H1 (cell line): ENCODE data around the gene FGF10. TPM values are rescaled to one million over a fixed set of nuclear protein-coding genes. Genes with fewer than 3 reads are reported as not detected.

ENCODE experiments used
- CTCF ChIA-PET: fragments of 300-600 bp; sonication (Branson Sonifier 250); formaldehyde crosslinking; loops from one replicate; lab custom pipeline; 2021; ENCODE audit not compliant: partially characterized antibody; lab: Charles Lee
- POLR2A ChIA-PET: fragments of 300-600 bp; sonication (Branson Sonifier 250); formaldehyde crosslinking; loops from one replicate; lab custom pipeline; 2021; ENCODE audit warnings: inconsistent platforms; ENCODE audit not compliant: partially characterized antibody; lab: Charles Lee
- DNase-seq, 2 experiments: peaks; one replicate each; pipeline versions ENCODE4 v3.0.0 to v3.0.0-alpha.2; 2010 to 2022; ENCODE audit warnings: low spot score in 2 of 2, low read depth in 1 of 2, mixed read lengths in 1 of 2
- FAIRE-seq: peaks from 2 replicates; lab custom pipeline; 2011; peaks lifted over from hg19 to GRCh38; lab: Jason Lieb, UNC
- H2AFZ ChIP-seq: 2 replicates; pipeline ENCODE4 v1.8.1; 2012; ENCODE audit warnings: low read length, inconsistent platforms
- H2AK5ac ChIP-seq: 2 replicates; pipeline ENCODE4 v1.6.1; 2013; ENCODE audit warnings: low read depth, low read length
- H2BK120ac ChIP-seq: replicated peaks from 2 replicates; pipeline ENCODE3; 2013; ENCODE audit warnings: low read depth, low read length, inconsistent platforms
- H2BK12ac ChIP-seq: 2 replicates; pipeline ENCODE4 v1.6.1; 2013; ENCODE audit warnings: low read depth, low read length
- H2BK15ac ChIP-seq: 2 replicates; pipeline ENCODE4 v1.6.1; 2013; ENCODE audit warnings: low read length
- H2BK20ac ChIP-seq: 2 replicates; pipeline ENCODE4 v1.6.1; 2013; ENCODE audit warnings: low read length
- H2BK5ac ChIP-seq: 2 replicates; pipeline ENCODE4 v1.6.1; 2013; ENCODE audit warnings: low read depth, low read length
- H3K14ac ChIP-seq: 2 replicates; pipeline ENCODE4 v1.6.1; 2013; ENCODE audit warnings: inconsistent platforms; ENCODE audit not compliant: insufficient read length
- H3K18ac ChIP-seq: 2 replicates; pipeline ENCODE4 v1.6.1; 2013; ENCODE audit warnings: low read length; ENCODE audit errors: extremely low read depth
- H3K23ac ChIP-seq: 2 replicates; pipeline ENCODE4 v1.6.1; 2013; ENCODE audit warnings: inconsistent platforms; ENCODE audit not compliant: insufficient read length
- H3K23me2 ChIP-seq: 2 replicates; pipeline ENCODE4 v1.6.1; 2013; ENCODE audit warnings: low read depth, low read length
- H3K27ac ChIP-seq: 2 replicates; pipeline ENCODE4 v1.6.1; 2011; ENCODE audit warnings: low read depth, low read length, inconsistent platforms
- H3K27me3 ChIP-seq, 4 experiments: replicated peaks in 1 of 4; 1 replicate in 1 of 4; 2 replicates in 3 of 4; pipeline versions ENCODE4 v1.6.1 to v1.8.1; 2011 to 2013; ENCODE audit warnings: low read length in 3 of 4, mild to moderate bottlenecking in 3 of 4, inconsistent platforms in 2 of 4, mixed read lengths in 2 of 4, moderate library complexity in 1 of 4; ENCODE audit not compliant: control insufficient read depth in 3 of 4, insufficient read depth in 3 of 4; ENCODE audit errors: extremely low read depth in 1 of 4
- H3K36me3 ChIP-seq, 4 experiments: 2 replicates each; pipeline versions ENCODE4 v1.6.1 to v1.8.1; 2011 to 2013; ENCODE audit warnings: mild to moderate bottlenecking in 4 of 4, low read length in 3 of 4, moderate library complexity in 2 of 4, control low read depth in 1 of 4, inconsistent platforms in 1 of 4; ENCODE audit not compliant: insufficient read depth in 4 of 4, control insufficient read depth in 2 of 4
- H3K4ac ChIP-seq: replicated peaks from 2 replicates; pipeline ENCODE3; 2013; ENCODE audit warnings: low read length, low read depth, mixed read lengths, inconsistent platforms; ENCODE audit not compliant: insufficient read length
- H3K4me1 ChIP-seq, 4 experiments: replicated peaks in 1 of 4; 1 replicate in 1 of 4; 2 replicates in 3 of 4; pipeline versions ENCODE4 v1.6.1 to v1.8.1; 2011 to 2013; ENCODE audit warnings: low read length in 3 of 4, inconsistent platforms in 2 of 4, mixed read lengths in 1 of 4; ENCODE audit not compliant: insufficient read depth in 4 of 4, control insufficient read depth in 3 of 4
- H3K4me2 ChIP-seq, 2 experiments: 2 replicates each; pipeline versions ENCODE4 v1.6.1 to v1.8.1; 2011 to 2013; ENCODE audit warnings: low read depth in 2 of 2, low read length in 2 of 2, control low read depth in 1 of 2, inconsistent platforms in 1 of 2, mild to moderate bottlenecking in 1 of 2; ENCODE audit not compliant: insufficient read depth in 1 of 2
- H3K4me3 ChIP-seq, 4 experiments: fragments of 200-600, 300-600 bp in 1 of 4; sonication (generic), shearing (Covaris generic), sonication (Bioruptor Twin) in 1 of 4; 2 replicates each; pipeline versions ENCODE4 v1.5.1 to v1.8.1; 2011 to 2016; ENCODE audit warnings: low read length in 4 of 4, low read depth in 3 of 4, control low read depth in 2 of 4, inconsistent platforms in 2 of 4, mild to moderate bottlenecking in 2 of 4, mixed read lengths in 1 of 4, moderate library complexity in 1 of 4; ENCODE audit not compliant: insufficient read depth in 2 of 4; ENCODE audit errors: extremely low read depth in 1 of 4
- H3K56ac ChIP-seq: replicated peaks from 2 replicates; pipeline ENCODE3; 2013; ENCODE audit warnings: low read depth, mild to moderate bottlenecking, mixed read lengths, low read length, inconsistent platforms; ENCODE audit not compliant: insufficient read length
- H3K79me1 ChIP-seq: 2 replicates; pipeline ENCODE4 v1.6.1; 2013; ENCODE audit warnings: low read depth, low read length, control low read depth
- H3K79me2 ChIP-seq, 2 experiments: 2 replicates each; pipeline versions ENCODE4 v1.6.1 to v1.8.1; 2012 to 2013; ENCODE audit warnings: low read length in 2 of 2, mild to moderate bottlenecking in 2 of 2, inconsistent platforms in 1 of 2; ENCODE audit not compliant: insufficient read depth in 2 of 2, control insufficient read depth in 1 of 2
- H3K9ac ChIP-seq, 4 experiments: replicated peaks in 1 of 4; 1 replicate in 1 of 4; 2 replicates in 3 of 4; pipeline versions ENCODE4 v1.6.1 to v1.8.1; 2011 to 2013; ENCODE audit warnings: low read depth in 3 of 4, low read length in 3 of 4, control low read depth in 2 of 4, mild to moderate bottlenecking in 2 of 4, moderate library complexity in 2 of 4, inconsistent platforms in 1 of 4; ENCODE audit errors: extremely low read depth in 1 of 4
- H3K9me3 ChIP-seq, 2 experiments: 2 replicates each; pipeline versions ENCODE4 v1.6.1 to v1.8.1; 2012 to 2013; ENCODE audit warnings: mild to moderate bottlenecking in 2 of 2, moderate library complexity in 2 of 2, control low read depth in 1 of 2, inconsistent platforms in 1 of 2, low read depth in 1 of 2, low read length in 1 of 2, mixed read lengths in 1 of 2; ENCODE audit not compliant: insufficient read depth in 2 of 2
- H4K20me1 ChIP-seq, 2 experiments: replicated peaks in 1 of 2; 2 replicates each; pipeline versions ENCODE3 to v1.8.1; 2011 to 2013; ENCODE audit warnings: inconsistent platforms in 2 of 2, low read length in 2 of 2, mild to moderate bottlenecking in 1 of 2; ENCODE audit not compliant: insufficient read depth in 2 of 2, control insufficient read depth in 1 of 2
- H4K5ac ChIP-seq: 2 replicates; pipeline ENCODE4 v1.6.1; 2013; ENCODE audit warnings: low read length, low read depth, mixed read lengths, inconsistent platforms; ENCODE audit not compliant: insufficient read length
- H4K8ac ChIP-seq: 2 replicates; pipeline ENCODE4 v1.8.0; 2013; ENCODE audit warnings: mild to moderate bottlenecking, moderate library complexity, low read length, inconsistent platforms; ENCODE audit not compliant: insufficient read depth; ENCODE audit errors: extremely low read depth
- H4K91ac ChIP-seq: replicated peaks from 2 replicates; pipeline ENCODE3; 2013; ENCODE audit warnings: low read length, mixed read lengths, inconsistent platforms; ENCODE audit not compliant: insufficient read length
- CEBPB ChIP-seq: IDR thresholded peaks from 2 replicates; pipeline ENCODE4 v1.6.1; 2012; ENCODE audit warnings: low read depth, low read length
- E2F6 ChIP-seq: IDR thresholded peaks from 2 replicates; pipeline ENCODE4 v1.6.1; 2012; ENCODE audit warnings: inconsistent platforms
- EGR1 ChIP-seq: IDR thresholded peaks from 2 replicates; pipeline ENCODE4 v1.6.1; 2011; ENCODE audit warnings: low read depth, low read length, borderline replicate concordance
- GABPA ChIP-seq: IDR thresholded peaks from 2 replicates; pipeline ENCODE4 v1.6.1; 2011; ENCODE audit warnings: mild to moderate bottlenecking, low read length, moderate library complexity, borderline replicate concordance; ENCODE audit not compliant: insufficient read depth
- KDM1A ChIP-seq: fragments of 200-600, 300-600 bp; sonication (generic); IDR thresholded peaks from 2 replicates; pipeline ENCODE4 v1.7.1; 2016; ENCODE audit warnings: mild to moderate bottlenecking, low read length, borderline replicate concordance
- KDM4A ChIP-seq: IDR thresholded peaks from one replicate; pipeline ENCODE4 v1.7.1; 2012; ENCODE audit warnings: low read depth, mild to moderate bottlenecking, moderate library complexity, low read length, inconsistent platforms; ENCODE audit not compliant: severe bottlenecking
- NANOG ChIP-seq: IDR thresholded peaks from 2 replicates; pipeline ENCODE4 v1.6.1; 2011; ENCODE audit warnings: low read length, low read depth, mild to moderate bottlenecking, inconsistent platforms; ENCODE audit not compliant: insufficient read depth, poor library complexity, severe bottlenecking
- NRF1 ChIP-seq: IDR thresholded peaks from 2 replicates; pipeline ENCODE4 v1.6.1; 2011; ENCODE audit warnings: mild to moderate bottlenecking, low read depth, low read length, improper control_type of control experiment
- POLR2AphosphoS5 ChIP-seq: IDR thresholded peaks from 2 replicates; pipeline ENCODE4 v1.6.1; 2011; ENCODE audit warnings: low read depth, low read length
- POU5F1 ChIP-seq: IDR thresholded peaks from 2 replicates; pipeline ENCODE4 v1.6.1; 2011; ENCODE audit warnings: low read depth, mild to moderate bottlenecking, low read length, moderate library complexity
- SRF ChIP-seq: IDR thresholded peaks from 2 replicates; pipeline ENCODE4 v1.6.1; 2011; ENCODE audit warnings: mild to moderate bottlenecking, low read depth, low read length, moderate library complexity
- SUZ12 ChIP-seq: fragments of 200-600 bp; sonication (generic); IDR thresholded peaks from 2 replicates; pipeline ENCODE4 v1.6.1; 2012; ENCODE audit warnings: mild to moderate bottlenecking, inconsistent platforms, low read length, moderate library complexity, mixed read lengths
- WGBS, 2 experiments: shearing (Covaris generic) in 1 of 2; methylation state at CpG; one replicate each; pipeline versions ENCODE4 v1.1.6 to v1.1.7; 2013 to 2015; ENCODE audit warnings: low lambda C conversion rate in 2 of 2, mixed read lengths in 2 of 2, inconsistent platforms in 1 of 2, low coverage in 1 of 2, missing lambda C conversion rate in 1 of 2; ENCODE audit not compliant: insufficient replicate concordance in 2 of 2, insufficient coverage in 1 of 2, insufficient read length in 1 of 2; ENCODE audit errors: extremely low coverage in 1 of 2, missing lambda C conversion rate in 1 of 2; 5-methylcytosine and 5-hydroxymethylcytosine counted together
- polyA plus RNA-seq, 7 experiments: library from polyadenylated mRNA; depleted of rRNA in 3 of 7; stranded (reverse) in 5 of 7; unstranded in 2 of 7; fragments of >200 nt in 5 of 7; fragments of 200-250 nt in 2 of 7; gene quantifications; 1 replicate in 5 of 7; 2 replicates in 1 of 7; 4 replicates in 1 of 7; pipeline versions ENCODE4 v1.2.1 to v1.2.3, GENCODE V29; 2011 to 2013; ENCODE audit warnings: missing spikeins in 2 of 7, mixed read lengths in 2 of 7
- total RNA-seq: library from RNA; stranded (reverse); fragmentation: NEBNext Ultra II Directional; extraction: Animal tissue kit (Norgen Biotek cat#: 25700); gene quantifications from 2 replicates; pipeline ENCODE4 v1.2.1, GENCODE V29; 2021

FGF10 gene
- total and polyA plus RNA-seq, 2 of the 8 experiments (the other 6 are each of a cell fraction or from before 2014, with no cell fraction given) = 0.06 to 0.54 TPM

- no peak overlapping the region for H3K27ac ChIP-seq
- H3K9ac ChIP-seq = no peak overlapping the region
- H3K23me2 ChIP-seq = peaks cover 16% of the 10 kb centered on the region
- DNase-seq = peak in 1 of 2 experiments; percentile 52
- no peaks in the 10 kb centered on the region for H3K36me3 ChIP-seq
- no peak overlapping the region for H3K18ac ChIP-seq
- H4K5ac ChIP-seq = no peak overlapping the region
- H3K9me3 ChIP-seq = no peaks in the 10 kb centered on the region
- WGBS, 2 experiments = 2% methylated on average over 26 of the region's 27 CpGs; no CpG with 5 or more reads in 1 of the 2 experiments
- peak overlapping the region; percentile 36 for H2AFZ ChIP-seq
- POLR2A ChIA-PET = no interaction called here
- CTCF ChIA-PET = interaction anchor here (1.2 kb wide), 1 partner anchor 43 kb away, joined by 4 read pairs; no protein-coding TSS in a partner anchor
- no peaks in the 10 kb centered on the region for H4K20me1 ChIP-seq
- no peak overlapping the region for H4K91ac ChIP-seq
- H2BK20ac ChIP-seq = no peak overlapping the region
- no peak overlapping the region for H2BK12ac ChIP-seq
- no peak overlapping the region for H2BK15ac ChIP-seq
- H2BK5ac ChIP-seq = no peak overlapping the region
- peak overlapping the region; percentile 83 to 96 for H3K4me2 ChIP-seq
- H3K4me1 ChIP-seq = peaks cover 2 to 11% (median 4%) of the 10 kb centered on the region in 4 experiments; a peak in 5 of 7 replicates
- peaks cover 6 to 32% (median 25%) of the 10 kb centered on the region in 4 experiments for H3K27me3 ChIP-seq
- H3K23ac ChIP-seq = no peak overlapping the region
- no peak overlapping the region for H3K4ac ChIP-seq
- H3K56ac ChIP-seq = no peak overlapping the region
- no peaks in the 10 kb centered on the region for H3K79me2 ChIP-seq
- H3K4me3 ChIP-seq = peak overlapping the region; percentile 56 to 72 (median 61); a peak in 7 of 8 replicates
- no peak overlapping the region for H4K8ac ChIP-seq
- H3K14ac ChIP-seq = no peak overlapping the region
- no peak for FAIRE-seq
- no peaks in the 10 kb centered on the region for H3K79me1 ChIP-seq
- H2BK120ac ChIP-seq = no peak overlapping the region
- no peak overlapping the region for H2AK5ac ChIP-seq
- TF ChIP-seq NANOG (no peak), SRF (no peak), SUZ12 (peak; percentile 52; the same call in 1 of the 2 replicates), NRF1 (no peak), EGR1 (no peak), CEBPB (no peak), POU5F1 (no peak), POLR2AphosphoS5 (no peak), GABPA (no peak), E2F6 (no peak), KDM4A (peak; percentile 62), KDM1A (no peak)
Measured at GRCh38 chr5:44388321-44389089, 715 bp downstream of the FGF10 start.
